OCI-LY1 (cell line): ENCODE measurements around the gene ITGA5.

Source experiments
- H2AFZ ChIP-seq: fragments of 200-600 bp; sonication (generic), shearing (Covaris generic); 2 replicates; pipeline ENCODE4 v1.6.0; 2014; ENCODE audit warnings: antibody characterized with exemption, mild to moderate bottlenecking, low read length
- H3F3A ChIP-seq: fragments of 200-600 bp; sonication (generic), shearing (Covaris generic); 2 replicates; pipeline ENCODE4 v1.6.0; 2014; ENCODE audit warnings: mild to moderate bottlenecking, antibody characterized with exemption, low read length, moderate library complexity; ENCODE audit not compliant: insufficient read depth
- H3K27ac ChIP-seq: fragments of 200-600 bp; sonication (generic); 2 replicates; pipeline ENCODE4 v1.5.1; 2014; ENCODE audit warnings: low read length, mixed run types, mild to moderate bottlenecking, low read depth; ENCODE audit not compliant: poor library complexity, severe bottlenecking
- H3K27me3 ChIP-seq: fragments of 200-600 bp; sonication (generic); 2 replicates; pipeline ENCODE4 v1.6.0; 2014; ENCODE audit warnings: antibody characterized with exemption, mild to moderate bottlenecking, low read length, moderate library complexity; ENCODE audit not compliant: insufficient read depth
- H3K36me3 ChIP-seq: fragments of 200-600 bp; sonication (generic); 2 replicates; pipeline ENCODE4 v1.6.1; 2014; ENCODE audit warnings: mild to moderate bottlenecking, antibody characterized with exemption, low read length, moderate library complexity, mixed read lengths; ENCODE audit not compliant: insufficient read depth
- H3K4me1 ChIP-seq: fragments of 200-600 bp; sonication (generic); 2 replicates; pipeline ENCODE4 v1.5.1; 2014; ENCODE audit warnings: mild to moderate bottlenecking, low read length, moderate library complexity; ENCODE audit not compliant: insufficient read depth, severe bottlenecking
- H3K4me2 ChIP-seq: fragments of 200-600 bp; sonication (generic), shearing (Covaris generic); 2 replicates; pipeline ENCODE4 v1.6.1; 2014; ENCODE audit warnings: low read length
- H3K4me3 ChIP-seq: fragments of 200-600 bp; sonication (generic); 2 replicates; pipeline ENCODE4 v1.5.1; 2014; ENCODE audit warnings: low read length, low read depth, mild to moderate bottlenecking, mixed read lengths; ENCODE audit not compliant: poor library complexity, severe bottlenecking
- H3K79me2 ChIP-seq: fragments of 200-600 bp; shearing (Covaris generic); 2 replicates; pipeline ENCODE4 v1.6.1; 2016; ENCODE audit warnings: mixed run types, low read length, mixed read lengths; ENCODE audit not compliant: insufficient read depth
- H3K9ac ChIP-seq: fragments of 200-600 bp; sonication (generic), shearing (Covaris generic); 2 replicates; pipeline ENCODE4 v1.6.1; 2014; ENCODE audit warnings: mild to moderate bottlenecking, low read length, mixed read lengths
- H3K9me2 ChIP-seq: fragments of 200-600 bp; sonication (generic), shearing (Covaris generic); 2 replicates; pipeline ENCODE4 v1.6.1; 2014; ENCODE audit warnings: low read depth, mild to moderate bottlenecking, low read length, mixed read lengths
- H3K9me3 ChIP-seq: fragments of 200-600 bp; shearing (Covaris generic); 2 replicates; pipeline ENCODE4 v1.6.1; 2014; ENCODE audit warnings: low read length, mixed read lengths
- H4K20me1 ChIP-seq: fragments of 200-600 bp; sonication (generic), shearing (Covaris generic); 2 replicates; pipeline ENCODE4 v1.6.0; 2016; ENCODE audit warnings: mild to moderate bottlenecking, low read length; ENCODE audit not compliant: insufficient read depth
- EZH2 ChIP-seq: fragments of 200-600 bp; sonication (generic), shearing (Covaris generic); IDR thresholded peaks from 2 replicates; pipeline ENCODE4 v1.8.0; 2017; ENCODE audit warnings: borderline replicate concordance, mixed run types, mild to moderate bottlenecking, antibody characterized with exemption, low read length, moderate library complexity, mixed read lengths
- TF ChIP-seq, protein P1 (sequence below): fragments of 200-600 bp; sonication (generic), shearing (Covaris generic); IDR thresholded peaks from 2 replicates; pipeline ENCODE4 v1.5.1; 2017; ENCODE audit warnings: mild to moderate bottlenecking, antibody characterized with exemption, low read length, moderate library complexity, mixed read lengths

Gene ITGA5

GRCh38 chr12:54397157-54397556 is 21.9 kb downstream of the ITGA5 start:
- H4K20me1 ChIP-seq, result no peaks in the 10 kb centered on the region
- H3K4me1 ChIP-seq, result no peaks in the 10 kb centered on the region
- H3K36me3 ChIP-seq, result no peaks in the 10 kb centered on the region
- TF ChIP-seq EZH2, result no peak
- TF ChIP-seq, protein P1, sequence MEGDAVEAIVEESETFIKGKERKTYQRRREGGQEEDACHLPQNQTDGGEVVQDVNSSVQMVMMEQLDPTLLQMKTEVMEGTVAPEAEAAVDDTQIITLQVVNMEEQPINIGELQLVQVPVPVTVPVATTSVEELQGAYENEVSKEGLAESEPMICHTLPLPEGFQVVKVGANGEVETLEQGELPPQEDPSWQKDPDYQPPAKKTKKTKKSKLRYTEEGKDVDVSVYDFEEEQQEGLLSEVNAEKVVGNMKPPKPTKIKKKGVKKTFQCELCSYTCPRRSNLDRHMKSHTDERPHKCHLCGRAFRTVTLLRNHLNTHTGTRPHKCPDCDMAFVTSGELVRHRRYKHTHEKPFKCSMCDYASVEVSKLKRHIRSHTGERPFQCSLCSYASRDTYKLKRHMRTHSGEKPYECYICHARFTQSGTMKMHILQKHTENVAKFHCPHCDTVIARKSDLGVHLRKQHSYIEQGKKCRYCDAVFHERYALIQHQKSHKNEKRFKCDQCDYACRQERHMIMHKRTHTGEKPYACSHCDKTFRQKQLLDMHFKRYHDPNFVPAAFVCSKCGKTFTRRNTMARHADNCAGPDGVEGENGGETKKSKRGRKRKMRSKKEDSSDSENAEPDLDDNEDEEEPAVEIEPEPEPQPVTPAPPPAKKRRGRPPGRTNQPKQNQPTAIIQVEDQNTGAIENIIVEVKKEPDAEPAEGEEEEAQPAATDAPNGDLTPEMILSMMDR, result no peak
- no peak overlapping the region for H3K4me3 ChIP-seq
- no peak overlapping the region for H3K27ac ChIP-seq
- H3K79me2 ChIP-seq, result no peaks in the 10 kb centered on the region
- no peaks in the 10 kb centered on the region for H3F3A ChIP-seq
- H3K9me3 ChIP-seq, result no peaks in the 10 kb centered on the region
- no peaks in the 10 kb centered on the region for H3K9me2 ChIP-seq
- H3K9ac ChIP-seq, result no peak overlapping the region
- H2AFZ ChIP-seq, result no peak overlapping the region
- H3K4me2 ChIP-seq, result no peak overlapping the region
- peaks cover 4% of the 10 kb centered on the region; the same call in 1 of the 2 replicates for H3K27me3 ChIP-seq

DNA sequence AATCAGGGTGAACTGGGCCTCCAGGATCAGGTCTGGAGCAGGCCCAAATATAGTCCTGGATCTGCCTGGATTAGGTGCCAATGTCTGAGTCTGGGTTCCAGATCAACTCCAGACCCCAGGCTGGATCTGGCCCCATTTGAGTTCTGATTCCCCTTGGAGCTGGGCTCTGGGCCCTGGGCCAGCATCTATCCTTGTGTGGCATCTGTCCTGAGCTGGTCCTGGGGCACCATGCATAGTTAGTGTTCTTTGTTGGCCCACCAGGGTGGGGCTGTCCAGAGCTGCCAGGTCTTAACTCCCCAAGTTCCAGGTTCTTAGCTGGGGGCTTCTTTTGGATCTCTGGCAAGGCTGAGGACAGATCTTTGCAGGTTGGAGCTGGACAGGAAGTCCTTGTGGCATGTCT is 23.5 kb downstream of the ITGA5 start:
- Histone ChIP-seq H3K4me1 (peaks cover 3% of the 10 kb centered on the region), H3F3A (no peaks in the 10 kb centered on the region), H3K9me3 (no peaks in the 10 kb centered on the region), H3K36me3 (no peaks in the 10 kb centered on the region), H3K4me3 (no peak overlapping the region), H3K27me3 (no peaks in the 10 kb centered on the region), H2AFZ (no peak overlapping the region), H3K27ac (no peak overlapping the region), H4K20me1 (no peaks in the 10 kb centered on the region), H3K4me2 (no peak overlapping the region), H3K9me2 (no peaks in the 10 kb centered on the region), H3K79me2 (no peaks in the 10 kb centered on the region), H3K9ac (no peak overlapping the region)
- TF ChIP-seq EZH2, result no peak
- TF ChIP-seq, protein P1, result no peak

GRCh38 chr12:54394986-54395385 is 24.1 kb downstream of the ITGA5 start:
- Histone ChIP-seq H2AFZ (no peak overlapping the region), H3K9me2 (no peaks in the 10 kb centered on the region), H4K20me1 (no peaks in the 10 kb centered on the region), H3K36me3 (no peaks in the 10 kb centered on the region), H3F3A (no peaks in the 10 kb centered on the region), H3K27ac (no peak overlapping the region), H3K79me2 (no peaks in the 10 kb centered on the region), H3K27me3 (no peaks in the 10 kb centered on the region), H3K4me1 (peaks cover 4% of the 10 kb centered on the region), H3K4me2 (no peak overlapping the region), H3K4me3 (no peak overlapping the region), H3K9ac (no peak overlapping the region), H3K9me3 (no peaks in the 10 kb centered on the region)
- no peak for TF ChIP-seq EZH2
- TF ChIP-seq, protein P1, result no peak
